Hepatic stellate cell (primary cell): ENCODE data around the gene PPP1R37.

Experiments used
- DNase-seq: peaks from one replicate; pipeline ENCODE4 v3.0.0; 2011; ENCODE audit warnings: low spot score

PPP1R37 gene

GRCh38 chr19:45138303-45138751, 45.3 kb downstream of the PPP1R37 start:
- DNase-seq = no peak

- DNase-seq = no peak
These were observed 46.5 kb downstream of the PPP1R37 start for GRCh38 chr19:45139286-45140143.

GRCh38 chr19:45140144-45140503, 47.1 kb downstream of the PPP1R37 start:
- no peak for DNase-seq

- no peak for DNase-seq
These were observed 47.6 kb downstream of the PPP1R37 start for GRCh38 chr19:45140533-45140932.

- DNase-seq = no peak
These were observed 48.4 kb downstream of the PPP1R37 start for GRCh38 chr19:45141203-45141900.

- no peak for DNase-seq
These were observed 49.2 kb downstream of the PPP1R37 start for GRCh38 chr19:45142016-45142725.

GRCh38 chr19:45142726-45143110, 49.7 kb downstream of the PPP1R37 start:
- DNase-seq = no peak

GRCh38 chr19:45144431-45145269, 51.7 kb downstream of the PPP1R37 start:
- DNase-seq = no peak

GRCh38 chr19:45145270-45146189, 52.6 kb downstream of the PPP1R37 start:
- no peak for DNase-seq

GRCh38 chr19:45146251-45146650, 53.3 kb downstream of the PPP1R37 start:
- DNase-seq = no peak

GRCh38 chr19:45146741-45147205, 53.8 kb downstream of the PPP1R37 start:
- no peak for DNase-seq

GRCh38 chr19:45147835-45148676, 55.1 kb downstream of the PPP1R37 start:
- no peak for DNase-seq

GRCh38 chr19:45149129-45149528, 56.1 kb downstream of the PPP1R37 start:
- no peak for DNase-seq

GRCh38 chr19:45150180-45150579, 57.2 kb downstream of the PPP1R37 start:
- no peak for DNase-seq

- no peak for DNase-seq
These were observed 57.8 kb downstream of the PPP1R37 start for GRCh38 chr19:45150751-45151281.

GRCh38 chr19:45151320-45151719, 58.3 kb downstream of the PPP1R37 start:
- no peak for DNase-seq

GRCh38 chr19:45151821-45152503, 59.0 kb downstream of the PPP1R37 start:
- no peak for DNase-seq

- no peak for DNase-seq
These were observed 59.7 kb downstream of the PPP1R37 start for GRCh38 chr19:45152504-45153338.
